Measurements from ENCODE around the gene ZNF648.
"Not testable (repeated sequence)": the region's sequence is repeated elsewhere in the genome, so short reads cannot be mapped to it uniquely, and the experiment has no call there.

Gene ZNF648

DNA sequence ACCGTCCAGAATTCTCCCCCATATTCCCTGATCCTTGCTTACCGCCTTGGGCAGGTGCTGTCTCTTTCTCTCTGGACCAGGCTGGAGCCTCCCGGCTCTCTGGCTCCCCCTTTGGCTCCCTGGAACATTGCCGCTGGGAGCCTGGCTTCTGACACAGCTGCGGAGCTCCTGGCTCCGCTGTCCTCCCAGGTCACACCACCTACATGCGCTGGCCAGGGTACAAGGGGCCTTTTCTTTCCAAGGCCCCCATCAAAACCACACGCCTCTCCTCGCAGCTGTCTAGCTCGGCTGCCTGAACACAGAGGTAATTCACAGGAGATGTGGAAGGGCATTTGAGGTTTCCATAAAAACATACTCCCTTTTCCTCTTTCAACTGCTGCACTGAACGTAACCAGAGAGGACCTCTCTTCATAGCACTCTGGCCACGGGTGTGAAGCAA is 7.5 kb upstream of the ZNF648 start:
- peak; percentile 27 for DNase-seq

DNA sequence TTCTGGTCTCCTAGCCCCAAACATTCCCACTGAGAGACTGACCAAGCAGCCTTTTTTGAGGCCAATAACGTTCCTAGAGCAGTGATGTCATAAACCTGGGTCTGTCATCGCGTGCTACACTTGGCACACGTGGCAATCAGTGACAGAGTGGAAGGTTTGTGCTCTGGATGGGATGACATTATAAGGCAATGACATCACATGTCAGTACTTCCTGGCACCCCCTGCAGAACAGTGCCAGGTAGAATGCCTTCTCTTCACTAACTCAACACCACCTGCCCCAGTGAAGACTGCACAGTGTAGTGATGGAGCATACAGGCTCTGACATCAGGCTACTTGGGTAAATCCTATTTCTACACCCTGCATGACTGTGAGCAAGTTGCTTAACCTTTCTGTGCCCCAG is 5.4 kb upstream of the ZNF648 start:
- DNase-seq: no peak

DNA sequence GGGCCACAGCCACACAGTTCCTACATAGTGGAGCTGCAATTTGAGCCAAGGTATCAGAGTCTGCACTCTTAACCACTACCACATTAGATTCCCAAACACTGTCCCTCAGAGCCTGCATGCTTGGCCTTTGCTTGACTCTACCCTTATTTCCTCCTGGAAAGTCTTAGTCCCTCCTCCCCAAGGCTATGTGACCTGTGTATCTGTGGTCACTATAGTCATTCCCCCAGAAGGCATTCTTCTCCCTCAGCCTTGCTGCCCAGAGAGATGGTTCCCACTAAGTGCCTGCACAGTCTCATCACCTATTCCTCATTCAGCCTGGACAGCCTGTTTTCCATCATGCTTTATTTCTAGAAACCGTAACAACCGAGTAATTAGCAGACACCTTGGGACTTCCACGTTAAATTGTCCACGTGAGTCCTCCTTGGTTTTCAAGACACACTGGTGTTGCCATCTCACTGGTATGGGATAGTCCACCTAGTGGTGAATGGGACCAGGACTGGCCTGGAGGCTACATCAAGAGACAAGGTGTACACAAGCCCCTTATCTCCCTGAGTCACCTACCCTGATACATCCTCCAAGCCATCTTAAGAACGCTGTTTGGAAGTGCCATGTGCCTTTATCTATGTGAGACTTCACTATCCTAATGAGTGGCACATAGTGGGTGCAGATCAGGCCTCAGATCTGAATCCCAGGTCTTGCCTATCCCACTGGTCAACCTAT is 3.8 kb upstream of the ZNF648 start:
- DNase-seq: no peak

DNA sequence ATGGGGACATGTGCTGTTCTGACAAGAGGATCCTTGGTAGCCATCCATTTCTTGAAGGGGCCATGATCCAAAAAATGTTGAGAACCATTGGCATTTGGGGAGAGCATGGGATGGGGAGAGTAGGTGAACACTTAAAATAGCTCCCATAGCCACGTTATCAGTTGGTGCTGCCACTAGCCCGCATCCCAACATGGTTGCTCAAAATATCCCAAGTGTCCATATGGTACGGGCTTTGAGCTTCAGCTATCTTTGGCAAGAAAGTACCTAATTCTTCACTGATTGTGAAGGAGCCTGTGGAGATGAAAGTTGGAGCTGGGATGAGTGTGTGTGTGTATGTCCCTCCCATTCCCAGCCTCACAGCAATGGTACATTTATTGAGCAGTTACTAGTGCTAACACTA is 3.1 kb upstream of the ZNF648 start:
- no peak for DNase-seq

DNA sequence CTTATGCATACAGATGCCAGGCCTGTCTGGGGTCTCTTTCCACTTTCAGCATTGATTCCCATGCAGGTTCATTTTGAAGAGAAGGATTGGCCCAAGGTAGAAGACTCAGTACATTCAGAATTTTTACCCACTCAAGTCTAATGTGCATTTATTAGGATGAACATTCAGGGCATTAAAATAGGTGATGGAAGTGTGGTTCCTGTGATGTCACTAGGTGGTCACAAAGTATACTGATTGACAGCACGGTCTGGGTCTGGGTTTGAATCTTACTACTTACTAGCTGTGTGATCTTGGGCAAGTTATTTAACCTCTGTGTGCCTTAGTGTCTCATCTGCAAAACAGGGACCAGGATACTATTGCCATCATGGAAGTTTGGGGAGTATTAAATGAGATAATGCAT is 711 bp upstream of the ZNF648 start:
- no peak for DNase-seq

DNA sequence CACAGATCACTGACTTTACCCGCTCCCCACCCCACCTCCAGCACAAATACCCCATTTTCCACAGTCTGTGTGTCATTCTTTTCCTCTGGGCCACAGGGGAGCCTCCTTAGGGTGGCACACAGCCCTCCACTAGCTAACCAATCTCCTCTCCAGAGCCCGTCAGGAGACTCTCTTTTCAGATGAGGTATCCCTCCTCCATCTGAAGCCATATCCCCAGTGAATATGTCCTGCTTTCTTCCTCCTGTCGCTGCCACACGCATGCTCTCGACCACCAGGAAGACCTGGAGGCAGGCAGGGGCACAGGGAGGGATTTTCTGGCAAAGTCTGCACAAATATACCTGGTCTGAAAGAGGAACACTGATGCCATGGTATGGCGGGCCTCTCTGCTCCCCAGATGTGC is 635 bp downstream of the ZNF648 start:
- DNase-seq: no peak

DNA sequence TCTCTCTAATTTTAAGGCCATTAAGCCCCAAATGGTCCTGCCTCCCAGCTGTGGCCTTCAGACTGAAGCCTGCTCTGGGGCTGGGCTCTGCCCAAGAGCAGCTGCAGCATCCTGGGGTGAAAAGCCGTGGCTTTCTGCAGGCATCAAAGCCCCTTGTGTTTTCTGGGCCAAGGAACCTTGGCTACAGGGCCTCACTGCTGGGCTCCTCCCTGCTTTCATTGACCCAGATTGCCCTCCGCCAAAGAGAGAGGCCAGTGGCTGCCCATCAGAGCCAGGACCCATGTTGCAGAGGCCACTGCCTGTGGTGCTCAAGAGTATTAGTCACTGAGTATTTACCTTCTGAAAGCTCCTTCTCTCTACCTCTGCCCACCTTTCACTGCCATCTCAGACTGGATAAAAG is 1.6 kb downstream of the ZNF648 start:
- DNase-seq: no peak

DNA sequence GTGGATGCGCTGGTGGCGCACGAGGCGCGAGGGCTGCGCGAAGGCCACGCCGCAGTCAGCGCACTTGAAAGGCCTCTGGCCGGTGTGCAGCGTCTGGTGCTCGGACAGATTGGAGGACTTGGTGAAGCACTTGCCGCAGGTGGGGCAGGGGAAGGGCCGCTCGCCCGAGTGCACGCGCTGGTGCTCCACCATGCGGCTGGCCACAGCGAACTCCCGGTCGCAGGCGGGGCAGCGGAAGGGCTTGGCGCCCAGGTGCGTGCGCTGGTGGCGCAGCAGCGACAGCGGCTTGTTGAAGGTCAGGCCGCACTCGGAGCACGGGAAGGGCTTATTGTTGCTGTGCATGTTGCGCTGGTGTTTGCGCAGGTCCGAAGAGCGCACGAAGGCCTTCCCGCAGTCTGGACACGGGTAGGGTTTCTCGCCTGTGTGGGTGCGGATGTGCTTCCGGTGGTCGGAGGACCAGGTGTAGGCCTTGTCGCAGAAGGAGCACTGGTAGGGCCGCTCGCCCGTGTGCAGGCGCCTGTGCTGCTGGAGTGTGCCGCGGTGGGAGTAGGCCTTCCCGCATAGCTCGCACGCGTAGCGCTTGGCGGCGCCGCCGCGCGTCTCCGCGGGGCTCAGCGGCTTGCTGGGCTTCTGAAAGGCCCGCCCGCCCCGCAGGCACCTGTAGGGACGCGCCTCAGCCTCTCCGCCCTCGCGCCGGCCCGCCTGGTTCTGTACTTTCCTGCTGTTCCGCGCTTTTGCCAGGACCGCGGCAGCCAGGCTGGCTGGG is 4.7 kb downstream of the ZNF648 start:
- no peak for DNase-seq

DNA sequence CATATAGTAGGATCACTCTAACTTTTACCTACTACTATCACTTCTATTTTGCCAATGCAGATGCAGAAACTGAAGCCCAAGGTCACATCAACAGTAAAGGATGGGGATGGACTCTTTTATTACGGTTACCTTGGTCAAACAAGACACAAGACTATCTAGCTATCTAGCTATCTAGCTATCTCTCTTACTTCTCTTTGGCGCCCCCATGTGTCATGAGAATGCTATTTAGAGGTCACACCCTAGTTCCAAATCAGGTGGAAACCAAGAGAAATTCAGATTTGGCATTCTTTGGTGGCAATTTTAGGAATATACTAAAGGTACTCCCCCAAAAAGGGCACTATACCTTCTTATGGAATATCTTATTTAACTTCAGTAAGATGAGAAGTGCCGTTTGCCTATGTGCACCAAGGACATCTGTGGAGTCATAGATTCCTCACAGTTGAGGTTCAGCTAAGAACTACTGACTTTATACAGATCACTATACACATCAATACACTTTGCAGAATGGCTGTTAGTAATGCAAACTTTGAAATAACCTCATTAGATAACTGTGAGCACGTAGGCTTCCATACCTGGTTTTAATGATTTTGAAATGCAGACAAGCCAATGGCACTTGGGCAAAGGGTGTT is 6.7 kb downstream of the ZNF648 start:
- peak; percentile 29 for DNase-seq

DNA sequence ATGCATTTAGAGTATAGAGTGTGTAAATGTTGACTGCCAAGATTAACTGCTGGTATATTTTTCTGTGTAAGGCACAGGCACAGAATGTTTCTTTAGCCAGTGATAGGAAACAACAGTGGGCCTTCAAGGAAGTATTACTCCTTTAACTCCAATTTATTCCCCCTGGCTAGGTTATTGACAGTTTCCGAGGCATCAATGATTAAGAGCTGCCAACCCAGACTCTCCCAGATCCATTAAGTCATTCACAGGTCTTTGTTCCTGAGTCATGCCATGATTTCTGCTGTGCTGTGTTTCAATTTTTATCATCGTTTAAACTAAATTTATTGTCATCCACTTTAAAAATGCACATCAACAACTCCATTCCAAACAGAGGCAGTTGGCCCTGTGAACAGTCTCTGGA is 9.2 kb downstream of the ZNF648 start:
- no peak for DNase-seq

DNA sequence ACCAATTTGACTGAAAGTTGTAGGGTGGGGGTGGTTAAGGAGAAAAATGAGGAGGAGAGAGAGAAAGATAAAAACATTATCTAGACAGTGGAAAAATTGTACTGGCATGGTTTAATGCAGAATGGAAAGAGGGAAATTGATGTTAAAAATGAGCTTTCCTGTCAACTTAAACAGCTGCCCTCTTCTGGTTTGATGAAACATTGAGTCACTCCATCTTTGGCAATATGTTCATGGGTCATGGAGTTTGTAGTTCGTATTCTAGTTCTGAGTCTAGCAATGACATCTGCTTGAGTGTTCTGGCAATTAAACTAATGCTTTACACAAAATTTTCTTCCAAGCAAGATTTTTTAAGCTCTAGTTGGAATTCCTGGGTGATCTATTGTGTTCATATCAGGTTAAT is 9.6 kb downstream of the ZNF648 start:
- no peak for DNase-seq

DNA sequence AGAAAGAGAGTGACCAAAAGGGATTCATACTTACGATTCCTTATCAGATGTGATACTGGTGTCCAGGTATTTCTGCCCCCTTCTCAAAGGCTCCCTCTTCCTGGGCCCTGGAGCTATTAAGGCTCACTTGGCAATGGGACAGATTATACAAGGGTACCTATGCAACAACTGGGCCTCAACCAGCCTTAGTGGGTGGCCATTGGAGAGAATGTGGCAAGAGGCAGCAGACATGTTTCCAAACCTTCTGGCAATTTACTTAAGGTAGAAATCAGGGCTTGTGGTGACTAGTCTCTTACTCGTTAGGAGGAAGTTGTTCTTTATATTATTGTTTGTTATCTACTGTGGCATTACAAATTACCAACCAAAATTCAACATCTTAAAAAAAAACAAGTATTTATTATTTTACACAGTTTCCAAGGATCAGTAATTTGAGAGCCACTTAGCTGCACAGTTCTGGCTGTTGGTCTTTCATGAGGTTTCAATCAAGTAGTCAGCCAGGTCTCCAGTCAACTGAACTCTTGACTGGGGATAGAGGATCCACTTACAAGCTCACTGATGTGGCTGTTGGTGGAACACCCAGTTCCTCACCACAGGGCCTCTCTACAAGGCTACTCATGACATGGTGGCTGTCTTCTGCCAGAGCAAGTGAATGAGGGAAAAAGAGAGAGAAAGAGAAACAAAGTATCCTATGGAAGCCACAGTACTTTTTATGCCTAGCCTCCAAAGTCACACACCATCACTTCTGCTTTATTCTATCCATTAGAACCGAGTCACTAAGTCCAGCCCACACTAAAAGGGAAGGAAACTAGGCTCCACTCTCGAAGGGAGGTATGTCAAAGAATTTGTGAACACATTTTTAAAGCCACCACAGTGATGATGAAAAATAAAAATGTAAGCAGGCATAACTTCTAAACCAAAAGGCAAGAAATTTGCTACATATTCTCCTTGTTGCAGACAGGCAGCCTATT is 10.7 kb downstream of the ZNF648 start:
- DNase-seq: no peak

DNA sequence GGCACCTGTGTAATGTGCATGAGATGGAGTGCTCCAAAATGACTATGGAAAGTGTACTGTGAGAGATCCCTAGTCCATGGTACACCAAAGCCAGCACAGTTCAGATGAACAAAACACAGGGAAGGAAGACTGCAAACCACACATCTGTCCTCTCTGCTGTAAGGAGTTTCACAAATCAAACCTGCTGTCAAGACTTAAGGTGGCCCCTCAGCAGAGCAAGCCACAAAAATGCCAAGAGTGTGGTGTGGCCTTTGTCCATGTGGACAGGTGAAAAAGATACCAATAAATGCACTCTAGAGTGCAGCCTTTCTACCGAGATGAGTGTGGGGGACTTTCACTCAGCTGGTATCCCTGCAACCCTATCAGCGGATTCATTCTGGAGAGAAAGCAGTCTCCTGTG is 12.9 kb downstream of the ZNF648 start:
- DNase-seq: no peak

DNA sequence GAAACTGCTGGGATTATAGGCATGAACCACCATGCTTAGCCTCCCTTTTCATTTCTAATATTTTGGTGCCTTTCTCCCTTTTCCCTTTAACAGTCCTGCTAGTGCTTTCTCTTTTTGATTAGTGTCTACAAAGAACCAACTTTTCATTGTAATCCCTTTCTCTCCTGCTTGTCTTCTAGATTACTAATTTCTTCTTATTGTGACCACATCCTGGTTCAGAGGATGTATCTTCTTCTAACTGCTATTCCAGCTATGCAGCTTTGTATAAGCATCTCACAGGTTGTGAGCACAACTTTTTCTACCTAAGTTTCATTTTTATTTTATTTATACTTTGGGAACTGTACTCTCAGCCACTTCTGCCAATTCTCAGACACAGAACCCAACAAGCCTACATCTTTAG is 14.7 kb downstream of the ZNF648 start:
- no peak for DNase-seq

DNA sequence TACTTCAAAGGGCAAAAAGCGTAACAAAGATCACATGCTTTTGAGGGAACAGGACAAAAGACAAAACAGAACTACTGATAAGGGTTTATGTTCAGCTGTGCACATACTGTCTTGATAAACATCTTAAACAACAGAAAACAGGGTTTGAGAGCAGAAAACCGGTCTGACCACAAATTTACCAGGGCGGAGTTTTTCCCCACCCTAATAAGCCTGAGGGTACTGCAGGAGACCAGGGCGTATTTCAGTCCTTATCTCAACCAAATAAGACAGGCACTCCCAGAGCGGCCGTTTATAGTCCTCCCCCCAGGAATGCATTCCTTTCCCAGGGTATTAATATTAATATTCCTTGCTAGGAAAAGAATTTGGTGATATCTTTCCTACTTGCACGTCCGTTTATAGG is 16.0 kb downstream of the ZNF648 start:
- not testable (repeated sequence) for DNase-seq

DNA sequence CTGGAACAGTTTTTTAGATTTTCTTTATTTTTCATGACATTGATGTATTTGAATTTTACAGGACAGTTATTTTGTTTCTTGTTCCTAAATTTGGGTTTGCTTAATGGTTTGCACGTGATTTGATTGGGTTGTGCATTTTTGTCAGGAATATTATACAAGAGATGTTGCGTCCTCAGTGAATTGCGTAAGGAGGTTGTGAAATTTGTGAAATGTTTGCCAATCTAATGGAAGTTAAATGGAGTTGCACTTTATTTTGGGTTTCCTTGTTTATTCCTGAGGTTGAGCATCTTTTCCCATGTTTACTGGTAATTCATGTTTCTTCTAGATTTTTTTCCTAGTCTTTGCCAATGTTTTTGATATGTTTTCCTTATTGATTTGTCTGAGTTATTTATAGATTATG is 19.9 kb downstream of the ZNF648 start:
- DNase-seq: no peak

DNA sequence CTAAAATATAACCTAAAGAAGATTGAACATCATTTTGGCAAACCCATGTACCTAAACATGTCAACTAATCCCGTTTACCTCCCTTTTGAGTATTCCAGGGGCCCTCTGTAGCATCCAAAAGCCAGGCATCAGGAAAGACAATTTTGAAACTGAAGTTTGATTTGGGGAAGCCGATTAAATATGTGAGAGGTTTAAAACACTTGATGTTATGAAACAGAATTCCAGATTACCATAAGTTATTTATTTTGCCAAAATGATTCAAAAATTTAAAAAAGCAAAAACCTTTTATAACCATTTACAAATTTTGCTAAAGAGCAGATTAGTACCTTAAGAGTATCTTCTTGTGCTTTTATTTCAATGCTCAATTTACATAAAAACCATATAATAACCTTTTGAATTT is 23.3 kb downstream of the ZNF648 start:
- DNase-seq: no peak

DNA sequence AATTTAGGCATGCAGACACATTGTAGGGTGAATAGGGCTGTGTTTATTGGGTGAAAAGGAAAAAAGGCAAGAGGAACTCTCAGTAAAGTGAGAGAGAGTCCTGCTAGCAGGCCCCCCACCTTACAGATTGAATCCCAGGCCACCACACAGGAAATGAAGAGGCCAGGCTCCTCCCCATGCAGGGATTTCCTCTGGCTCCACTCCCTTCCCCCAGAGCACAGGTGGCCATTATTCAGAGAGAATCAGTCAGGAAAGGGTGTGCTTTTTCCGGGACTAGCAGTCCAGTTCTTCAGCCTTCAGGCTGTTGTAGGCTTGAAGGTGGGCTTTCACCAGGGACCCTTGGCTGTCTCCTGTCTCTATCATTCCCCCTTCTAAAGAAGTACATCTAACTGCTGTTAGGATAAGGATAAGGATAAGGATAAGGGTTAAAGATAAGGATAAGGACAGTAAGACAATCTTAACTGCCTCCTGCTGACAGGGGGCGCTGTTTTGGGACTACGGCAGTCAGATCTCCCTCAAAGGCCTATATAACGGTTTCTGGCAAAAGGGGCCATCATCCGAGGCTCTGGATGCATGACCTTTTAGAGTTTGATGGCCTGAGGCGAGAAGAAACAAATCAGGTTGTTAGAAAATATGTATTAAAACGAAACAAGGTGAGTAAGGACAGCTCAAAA is 26.3 kb downstream of the ZNF648 start:
- DNase-seq: no peak

DNA sequence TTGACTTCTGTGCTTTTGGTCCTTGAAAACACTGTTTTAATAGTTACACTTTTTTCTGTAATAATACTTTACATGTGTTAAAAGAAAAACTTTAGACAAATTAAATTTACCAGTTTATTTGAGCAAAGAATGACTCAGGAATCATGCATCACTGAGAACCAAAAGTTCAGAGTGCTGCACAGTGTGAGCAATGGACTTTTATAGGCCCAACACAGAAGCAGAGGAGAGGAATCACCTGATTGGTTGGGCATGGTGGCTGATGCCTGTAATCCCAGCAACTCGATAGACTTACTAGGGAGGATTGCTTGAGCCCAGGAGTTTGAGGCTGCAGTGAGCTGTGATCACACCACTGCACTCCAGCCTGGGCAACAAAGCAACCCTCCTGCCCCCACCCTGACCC is 29.3 kb downstream of the ZNF648 start:
- no peak for DNase-seq

DNA sequence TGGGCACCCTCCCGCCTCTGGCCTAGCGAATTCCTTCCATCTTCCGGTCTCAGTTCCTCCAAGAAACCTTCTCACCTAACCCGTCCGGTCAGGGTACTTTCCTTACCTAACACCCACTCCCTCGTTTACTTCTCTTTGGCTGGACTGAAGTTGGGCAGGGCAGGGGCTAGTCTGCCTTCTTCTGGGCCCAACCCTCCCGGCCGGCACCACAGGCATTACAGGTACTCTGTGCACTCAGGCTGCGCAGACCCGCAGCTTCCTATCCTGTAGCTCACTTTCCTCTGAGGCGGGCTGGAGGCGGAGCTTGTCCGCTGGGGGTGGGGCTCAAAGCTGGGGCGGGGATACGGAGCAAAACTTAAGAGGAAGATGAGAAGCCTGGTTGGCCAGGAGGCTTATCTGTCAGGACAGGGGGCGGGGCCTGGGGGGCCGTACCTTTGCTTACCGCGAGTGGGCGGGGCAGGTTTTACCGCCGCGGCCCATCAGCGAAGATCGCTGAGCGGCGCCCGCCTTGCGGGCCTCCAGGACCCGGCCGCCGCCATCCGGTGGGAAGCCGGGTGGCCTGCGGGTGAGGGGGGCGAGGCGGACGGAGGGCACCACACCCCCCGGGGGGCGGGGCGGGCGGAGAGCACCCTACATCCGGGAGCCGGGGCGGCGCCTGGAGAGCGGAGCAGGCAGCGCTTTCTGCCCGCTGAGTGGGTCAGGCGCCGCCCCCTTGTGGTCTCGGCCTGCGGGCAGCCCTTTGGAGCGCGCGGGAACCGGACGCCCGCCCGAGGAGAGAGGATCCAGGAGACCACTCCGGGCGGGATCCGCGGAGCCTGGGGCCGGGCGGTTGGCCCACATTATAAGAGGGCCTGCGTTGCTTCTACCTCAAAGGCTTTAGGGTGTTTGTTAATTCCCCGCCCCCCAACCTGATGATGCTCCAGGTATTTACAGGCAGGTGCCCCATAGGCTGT is 31.9 kb downstream of the ZNF648 start:
- peak; percentile 91 for DNase-seq

DNA sequence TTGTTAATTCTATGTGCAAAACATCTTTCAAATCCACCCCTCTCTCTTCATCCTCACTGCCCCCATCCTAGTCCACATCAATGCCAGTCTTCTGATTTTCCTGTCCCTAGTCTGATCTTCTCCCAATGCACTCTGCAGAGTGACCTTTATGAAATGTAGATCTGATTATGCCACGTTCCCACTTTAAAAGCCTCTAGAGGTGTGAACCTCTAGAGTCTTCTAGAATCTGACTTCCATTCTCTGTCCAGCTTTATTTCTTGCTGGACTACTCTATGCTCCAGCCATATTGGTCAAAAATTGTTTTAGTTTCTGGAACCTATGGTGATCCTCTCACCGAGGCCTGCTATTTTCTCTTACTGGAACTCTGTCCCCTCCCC is 32.5 kb downstream of the ZNF648 start:
- DNase-seq: no peak

Measured in NCI-H146 (cell line).